ENCODE data around the gene GDI1. TPM values are rescaled to one million over a fixed set of nuclear protein-coding genes. Genes with fewer than 3 reads are reported as not detected.

GDI1 gene
- total and polyA plus RNA-seq, 2 donors (not counting 1 experiment from before 2014, with no cell fraction given), result 199 to 311 TPM

DNA sequence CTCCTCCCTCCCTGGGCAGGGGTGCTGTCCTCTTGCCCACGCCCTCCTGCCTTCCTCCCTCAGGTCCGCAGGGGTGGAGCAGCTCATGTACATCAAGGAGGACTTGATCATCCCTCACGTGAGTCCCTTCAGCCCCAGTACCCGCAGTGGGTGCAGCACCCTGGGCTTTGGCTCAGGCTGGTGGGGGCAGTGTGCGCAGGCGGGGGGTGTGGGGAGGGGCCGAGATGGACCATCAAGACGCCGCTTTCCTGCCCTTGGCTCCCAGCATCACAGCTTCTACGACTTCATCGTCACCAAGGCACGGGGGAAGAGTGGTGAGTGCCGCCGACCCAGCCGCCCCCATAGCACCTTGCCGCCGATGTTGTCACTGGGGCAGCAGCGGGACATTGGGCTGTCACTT lies 12.7 kb downstream of the GDI1 start:
- no peak overlapping the region for H3K27ac ChIP-seq (ENCODE audit: low read length in 2 of 2)
- 95% methylated on average over 4 of the region's 18 CpGs for WGBS (ENCODE audit: insufficient coverage)
- H3K9me3 Mint-ChIP-seq (ENCODE audit: insufficient read depth), result no peaks in the 10 kb centered on the region
- peaks cover 0 to 7% of the 10 kb centered on the region in 2 experiments for H3K36me3 ChIP-seq (replicated peaks in 1 of 2; ENCODE audit: control extremely low read depth in 1 of 2, control insufficient read depth in 1 of 2, extremely low read depth in 1 of 2, insufficient read depth in 2 of 2, low read length in 1 of 2)
- H3K27me3 Mint-ChIP-seq, result no peaks in the 10 kb centered on the region
- no peak overlapping the region for H3K4me3 ChIP-seq (ENCODE audit: control extremely low read depth in 1 of 5, extremely low read depth in 1 of 5, insufficient read depth in 1 of 5, low read depth in 2 of 5, low read length in 4 of 5)
- TF ChIP-seq EZH2 (IDR thresholded peaks at IDR 0.05; ENCODE audit: borderline replicate concordance, insufficient read depth, low read depth, low read length, poor library complexity, severe bottlenecking), result no peak
- TF ChIP-seq, protein P1, sequence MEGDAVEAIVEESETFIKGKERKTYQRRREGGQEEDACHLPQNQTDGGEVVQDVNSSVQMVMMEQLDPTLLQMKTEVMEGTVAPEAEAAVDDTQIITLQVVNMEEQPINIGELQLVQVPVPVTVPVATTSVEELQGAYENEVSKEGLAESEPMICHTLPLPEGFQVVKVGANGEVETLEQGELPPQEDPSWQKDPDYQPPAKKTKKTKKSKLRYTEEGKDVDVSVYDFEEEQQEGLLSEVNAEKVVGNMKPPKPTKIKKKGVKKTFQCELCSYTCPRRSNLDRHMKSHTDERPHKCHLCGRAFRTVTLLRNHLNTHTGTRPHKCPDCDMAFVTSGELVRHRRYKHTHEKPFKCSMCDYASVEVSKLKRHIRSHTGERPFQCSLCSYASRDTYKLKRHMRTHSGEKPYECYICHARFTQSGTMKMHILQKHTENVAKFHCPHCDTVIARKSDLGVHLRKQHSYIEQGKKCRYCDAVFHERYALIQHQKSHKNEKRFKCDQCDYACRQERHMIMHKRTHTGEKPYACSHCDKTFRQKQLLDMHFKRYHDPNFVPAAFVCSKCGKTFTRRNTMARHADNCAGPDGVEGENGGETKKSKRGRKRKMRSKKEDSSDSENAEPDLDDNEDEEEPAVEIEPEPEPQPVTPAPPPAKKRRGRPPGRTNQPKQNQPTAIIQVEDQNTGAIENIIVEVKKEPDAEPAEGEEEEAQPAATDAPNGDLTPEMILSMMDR (IDR thresholded peaks at IDR 0.05), result no peak
- H3K27me3 ChIP-seq (replicated peaks in 1 of 4; ENCODE audit: control extremely low read depth in 1 of 4, control insufficient read depth in 3 of 4, insufficient read depth in 4 of 4, low read length in 3 of 4), result no peaks in the 10 kb centered on the region
- ChIA-PET CTCF (no interaction called here), POLR2A (no interaction called here)
- H3K9me3 ChIP-seq (ENCODE audit: control extremely low read depth in 1 of 3, control insufficient read depth in 2 of 3, insufficient read depth in 1 of 3, low read length in 2 of 3), result no peaks in the 10 kb centered on the region
- no peak for ATAC-seq (ENCODE audit: low read depth)
- peaks cover 5% of the 10 kb centered on the region for H3K79me2 ChIP-seq (ENCODE audit: control insufficient read depth, insufficient read depth, low read length)
- no peak overlapping the region for H2AFZ ChIP-seq (ENCODE audit: insufficient read depth, low read depth, low read length, poor library complexity, severe bottlenecking)
- no peaks in the 10 kb centered on the region for H3K4me1 Mint-ChIP-seq
- H3K4me2 ChIP-seq (replicated peaks; ENCODE audit: low read depth, low read length, poor library complexity, severe bottlenecking), result no peak overlapping the region
- no peak overlapping the region for H3K27ac Mint-ChIP-seq
- no peak overlapping the region for H3K4me3 Mint-ChIP-seq
- no peak overlapping the region for H3K9ac ChIP-seq (ENCODE audit: low read length)
- DNase-seq, result no peak
- peaks cover 5 to 9% of the 10 kb centered on the region in 2 donors for H3K4me1 ChIP-seq (ENCODE audit: control insufficient read depth in 2 of 2, insufficient read depth in 2 of 2, low read length in 2 of 2)
- intact Hi-C loops (cut with micrococcal nuclease), result no loop called here
- H4K20me1 ChIP-seq (ENCODE audit: control insufficient read depth, insufficient read depth, low read length, poor library complexity, severe bottlenecking), result no peaks in the 10 kb centered on the region

DNA sequence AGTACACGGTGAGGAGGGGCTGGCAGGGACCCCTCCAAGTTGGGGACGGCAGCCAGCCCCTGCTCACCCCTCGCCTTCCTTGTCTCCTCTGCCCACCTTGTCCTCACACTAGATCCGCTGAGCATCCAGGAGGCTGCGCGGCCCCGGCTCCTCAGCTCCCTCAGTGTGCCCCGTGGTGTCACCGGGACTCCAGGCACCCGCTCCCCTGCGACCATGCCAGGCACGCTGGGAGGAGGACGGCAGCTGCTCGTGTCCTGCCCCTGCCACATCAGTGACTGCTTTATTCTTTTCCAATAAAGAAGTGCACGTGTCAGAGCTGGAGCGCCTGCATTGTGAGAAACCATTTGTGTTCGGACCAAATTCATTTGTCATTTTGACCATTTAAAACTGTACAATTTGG lies 13.4 kb downstream of the GDI1 start:
- Mint-ChIP-seq H3K9me3 (ENCODE audit: insufficient read depth) (no peaks in the 10 kb centered on the region), H3K27me3 (no peaks in the 10 kb centered on the region), H3K4me1 (no peaks in the 10 kb centered on the region), H3K4me3 (no peak overlapping the region), H3K27ac (no peak overlapping the region)
- Histone ChIP-seq H4K20me1 (ENCODE audit: control insufficient read depth, insufficient read depth, low read length, poor library complexity, severe bottlenecking) (no peaks in the 10 kb centered on the region), H2AFZ (ENCODE audit: insufficient read depth, low read depth, low read length, poor library complexity, severe bottlenecking) (no peak overlapping the region), H3K9me3 (ENCODE audit: control extremely low read depth in 1 of 3, control insufficient read depth in 2 of 3, insufficient read depth in 1 of 3, low read length in 2 of 3) (no peaks in the 10 kb centered on the region), H3K4me3 (ENCODE audit: control extremely low read depth in 1 of 5, extremely low read depth in 1 of 5, insufficient read depth in 1 of 5, low read depth in 2 of 5, low read length in 4 of 5) (no peak overlapping the region), H3K79me2 (ENCODE audit: control insufficient read depth, insufficient read depth, low read length) (no peaks in the 10 kb centered on the region), H3K36me3 (replicated peaks in 1 of 2; ENCODE audit: control extremely low read depth in 1 of 2, control insufficient read depth in 1 of 2, extremely low read depth in 1 of 2, insufficient read depth in 2 of 2, low read length in 1 of 2) (peaks cover 0 to 6% of the 10 kb centered on the region in 2 experiments), H3K27me3 (replicated peaks in 1 of 4; ENCODE audit: control extremely low read depth in 1 of 4, control insufficient read depth in 3 of 4, insufficient read depth in 4 of 4, low read length in 3 of 4) (no peaks in the 10 kb centered on the region), H3K4me1 (ENCODE audit: control insufficient read depth in 2 of 2, insufficient read depth in 2 of 2, low read length in 2 of 2) (peaks cover 0 to 2% of the 10 kb centered on the region in 2 donors), H3K9ac (ENCODE audit: low read length) (no peak overlapping the region), H3K27ac (ENCODE audit: low read length in 2 of 2) (no peak overlapping the region), H3K4me2 (replicated peaks; ENCODE audit: low read depth, low read length, poor library complexity, severe bottlenecking) (no peak overlapping the region)
- TF ChIP-seq EZH2 (IDR thresholded peaks at IDR 0.05; ENCODE audit: borderline replicate concordance, insufficient read depth, low read depth, low read length, poor library complexity, severe bottlenecking), result no peak
- TF ChIP-seq, protein P1 (IDR thresholded peaks at IDR 0.05), result no peak
- ATAC-seq (ENCODE audit: low read depth), result no peak
- CTCF ChIA-PET, result no interaction called here
- DNase-seq, result no peak
- 100% methylated on average over 6 of the region's 17 CpGs for WGBS (ENCODE audit: insufficient coverage)
- intact Hi-C loops (cut with micrococcal nuclease), result no loop called here
- POLR2A ChIA-PET, result interaction anchor here (0.7 kb wide), 1 partner anchor 46 kb away, joined by 4 read pairs; no protein-coding TSS in a partner anchor

All from B cell (primary cell).